ENCODE results near the gene ARIH2.

The ARIH2 gene

GRCh38 chr3:48979451-48979850 lies 60.8 kb downstream of the ARIH2 start:
- no peak for DNase-seq

DNA sequence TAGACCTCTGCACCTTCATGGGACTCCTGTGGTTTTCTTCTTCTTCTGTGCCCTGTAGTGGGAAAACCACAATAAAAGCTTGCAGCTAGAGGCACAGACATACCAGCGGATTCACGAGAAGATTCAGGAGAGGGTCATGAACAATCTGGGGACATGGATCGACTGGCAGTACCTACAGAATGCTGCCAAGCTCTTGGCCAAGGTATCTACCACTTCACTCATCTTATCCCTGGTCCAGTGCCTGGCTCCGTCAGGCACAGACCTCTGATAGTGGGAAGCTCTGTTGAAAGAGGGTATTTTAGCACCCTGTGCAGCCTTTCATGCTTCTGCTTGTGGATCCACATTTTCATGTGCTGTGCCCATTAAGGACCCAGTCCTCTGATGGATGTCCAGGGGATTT lies 61.7 kb downstream of the ARIH2 start:
- DNase-seq = no peak

- no peak for DNase-seq
Observed at GRCh38 chr3:48982016-48982415, 63.4 kb downstream of the ARIH2 start.

DNA sequence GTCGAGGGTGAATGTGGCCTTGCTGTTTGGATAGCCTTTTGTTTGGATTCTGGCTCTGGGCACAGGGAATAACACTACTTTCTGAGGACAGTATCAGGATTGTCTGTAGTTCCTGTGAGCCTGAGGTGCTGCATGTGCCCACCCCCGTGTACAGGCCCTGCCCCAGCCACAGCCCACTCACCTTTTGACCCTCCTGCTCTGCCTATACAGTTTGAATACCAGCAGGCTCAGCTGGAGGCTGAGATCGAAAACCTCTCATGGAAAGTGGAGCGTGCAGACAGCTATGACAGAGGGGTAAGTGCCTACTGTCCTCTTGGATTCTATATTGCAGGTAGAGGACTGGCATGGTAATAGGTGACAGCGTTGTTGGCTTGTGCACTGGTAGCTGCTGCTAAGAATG lies 64.0 kb downstream of the ARIH2 start:
- DNase-seq = no peak

GRCh38 chr3:48983096-48983495 lies 64.5 kb downstream of the ARIH2 start:
- DNase-seq = no peak

DNA sequence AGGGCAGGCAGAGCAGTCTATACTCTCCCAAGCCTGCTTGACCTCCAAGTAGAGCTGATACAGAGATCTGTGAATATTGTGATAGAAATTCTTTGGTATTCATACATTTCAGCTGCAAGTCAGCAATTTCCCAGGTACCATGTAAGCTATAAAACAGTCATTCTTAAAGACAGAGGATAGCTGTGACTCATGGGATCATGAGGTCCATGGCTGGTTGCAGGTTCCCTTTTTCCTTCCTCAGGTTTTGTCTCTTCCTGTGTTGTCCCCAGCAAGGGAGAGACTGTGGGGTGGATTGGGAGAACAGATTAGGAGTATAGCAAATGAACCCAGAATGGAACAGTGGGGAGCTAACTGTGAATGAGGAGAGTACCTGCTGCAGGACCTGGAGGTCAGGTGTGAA lies 66.0 kb downstream of the ARIH2 start:
- DNase-seq = no peak

GRCh38 chr3:48985831-48986376 lies 67.3 kb downstream of the ARIH2 start:
- DNase-seq = no peak

GRCh38 chr3:48989126-48989795 lies 70.6 kb downstream of the ARIH2 start:
- DNase-seq = no peak

DNA sequence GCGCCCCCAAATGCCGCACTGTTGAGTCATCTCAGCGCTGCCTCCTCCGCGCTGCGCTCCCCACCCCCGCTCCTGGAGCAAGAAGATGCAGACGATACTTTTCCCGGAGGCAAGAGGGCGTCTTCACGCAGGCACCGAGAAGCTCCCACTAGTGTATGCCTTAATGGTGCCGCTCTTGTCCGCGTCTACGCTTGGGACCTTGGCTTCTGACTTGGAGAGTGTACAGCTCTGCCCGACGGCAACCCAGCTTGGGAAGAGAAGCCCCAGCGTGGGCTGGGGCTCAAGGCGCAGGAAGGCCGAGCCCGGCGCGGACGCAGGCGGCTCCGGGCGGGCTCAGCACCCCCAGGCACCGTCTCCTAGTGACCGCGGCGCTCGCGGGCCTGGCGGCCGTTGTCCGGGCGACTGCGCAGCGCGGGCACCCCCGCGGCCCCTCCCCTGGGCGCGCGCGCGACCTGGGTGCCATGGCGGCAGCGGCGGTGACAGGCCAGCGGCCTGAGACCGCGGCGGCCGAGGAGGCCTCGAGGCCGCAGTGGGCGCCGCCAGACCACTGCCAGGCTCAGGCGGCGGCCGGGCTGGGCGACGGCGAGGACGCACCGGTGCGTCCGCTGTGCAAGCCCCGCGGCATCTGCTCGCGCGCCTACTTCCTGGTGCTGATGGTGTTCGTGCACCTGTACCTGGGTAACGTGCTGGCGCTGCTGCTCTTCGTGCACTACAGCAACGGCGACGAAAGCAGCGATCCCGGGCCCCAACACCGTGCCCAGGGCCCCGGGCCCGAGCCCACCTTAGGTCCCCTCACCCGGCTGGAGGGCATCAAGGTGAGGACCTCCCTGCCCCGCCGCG lies 71.4 kb downstream of the ARIH2 start, which contains the start of gene P4HTM:
TSS of gene P4HTM (plus strand) at position 446 of the 840 bp plus-strand sequence. CDS start at position 462, 16 bp downstream.
- peak; percentile 71 for DNase-seq

DNA sequence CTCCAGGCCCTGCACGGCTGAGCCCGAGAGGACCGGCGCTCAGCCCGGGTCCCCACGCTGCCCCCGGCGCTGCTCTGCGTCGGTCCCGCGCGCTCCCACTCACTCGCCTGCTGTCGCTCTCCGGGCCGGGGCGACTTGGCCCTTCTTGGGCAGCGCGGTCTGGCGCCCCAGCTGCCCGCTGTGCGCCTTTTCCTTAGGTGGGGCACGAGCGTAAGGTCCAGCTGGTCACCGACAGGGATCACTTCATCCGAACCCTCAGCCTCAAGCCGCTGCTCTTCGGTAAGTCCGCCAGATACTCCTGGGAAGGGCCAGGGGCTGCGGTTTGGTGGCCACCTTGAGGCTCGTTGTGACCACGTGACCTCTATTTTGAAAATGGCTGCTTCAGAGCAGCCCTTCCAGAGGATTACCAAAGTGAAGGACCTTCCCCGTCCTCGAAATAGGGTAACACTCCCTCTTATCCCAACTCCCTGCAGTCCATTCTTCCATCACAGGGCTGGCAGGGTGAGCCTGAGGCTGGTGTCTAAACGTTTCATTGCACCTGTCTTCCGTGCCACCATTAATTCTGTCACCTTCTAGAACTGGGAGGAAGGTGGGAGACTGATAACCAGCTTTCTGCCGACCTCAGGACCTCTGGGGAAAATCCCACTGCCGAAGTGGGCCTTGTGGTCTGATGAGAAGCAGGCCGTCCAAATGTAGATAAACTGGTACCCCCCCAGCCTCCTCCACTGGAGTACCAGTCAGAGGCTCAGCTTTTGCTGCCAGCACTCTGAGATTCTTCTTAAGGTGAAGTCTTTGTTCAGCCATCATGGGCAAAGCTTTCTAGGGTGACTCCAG lies 72.2 kb downstream of the ARIH2 start:
- peak; percentile 51 for DNase-seq

GRCh38 chr3:48991851-48992545 lies 73.4 kb downstream of the ARIH2 start:
- DNase-seq = no peak

- no peak for DNase-seq
Observed at GRCh38 chr3:48993834-48994233, 75.2 kb downstream of the ARIH2 start.

- DNase-seq = no peak
Observed at GRCh38 chr3:48996640-48997039, 78.0 kb downstream of the ARIH2 start.

DNA sequence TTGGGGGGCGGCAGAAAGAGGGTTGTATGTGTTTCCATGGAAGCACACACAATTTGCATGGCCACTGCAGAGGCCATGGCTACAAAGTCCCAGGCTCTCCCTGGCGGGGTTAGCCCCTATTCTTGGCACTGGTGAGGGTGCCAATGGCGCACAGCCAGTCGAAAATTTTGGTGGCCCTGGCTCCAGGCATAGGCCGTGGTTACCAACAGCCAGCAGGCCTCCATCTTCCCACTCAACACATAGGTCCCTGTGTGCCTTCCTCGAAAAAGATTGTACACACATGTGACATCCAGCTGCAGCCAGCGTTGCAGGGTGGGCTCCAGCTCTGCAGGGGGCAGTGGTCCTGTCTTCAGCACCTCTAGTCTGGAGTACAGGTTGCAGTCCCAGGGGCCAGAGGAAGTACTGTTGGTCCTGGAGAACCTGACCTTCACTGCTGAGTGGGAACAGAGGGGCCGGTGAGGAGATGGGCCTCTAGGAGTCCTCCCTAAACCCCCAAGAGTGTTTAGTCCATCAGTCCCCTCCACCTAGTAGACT lies 78.5 kb downstream of the ARIH2 start:
- no peak for DNase-seq

DNA sequence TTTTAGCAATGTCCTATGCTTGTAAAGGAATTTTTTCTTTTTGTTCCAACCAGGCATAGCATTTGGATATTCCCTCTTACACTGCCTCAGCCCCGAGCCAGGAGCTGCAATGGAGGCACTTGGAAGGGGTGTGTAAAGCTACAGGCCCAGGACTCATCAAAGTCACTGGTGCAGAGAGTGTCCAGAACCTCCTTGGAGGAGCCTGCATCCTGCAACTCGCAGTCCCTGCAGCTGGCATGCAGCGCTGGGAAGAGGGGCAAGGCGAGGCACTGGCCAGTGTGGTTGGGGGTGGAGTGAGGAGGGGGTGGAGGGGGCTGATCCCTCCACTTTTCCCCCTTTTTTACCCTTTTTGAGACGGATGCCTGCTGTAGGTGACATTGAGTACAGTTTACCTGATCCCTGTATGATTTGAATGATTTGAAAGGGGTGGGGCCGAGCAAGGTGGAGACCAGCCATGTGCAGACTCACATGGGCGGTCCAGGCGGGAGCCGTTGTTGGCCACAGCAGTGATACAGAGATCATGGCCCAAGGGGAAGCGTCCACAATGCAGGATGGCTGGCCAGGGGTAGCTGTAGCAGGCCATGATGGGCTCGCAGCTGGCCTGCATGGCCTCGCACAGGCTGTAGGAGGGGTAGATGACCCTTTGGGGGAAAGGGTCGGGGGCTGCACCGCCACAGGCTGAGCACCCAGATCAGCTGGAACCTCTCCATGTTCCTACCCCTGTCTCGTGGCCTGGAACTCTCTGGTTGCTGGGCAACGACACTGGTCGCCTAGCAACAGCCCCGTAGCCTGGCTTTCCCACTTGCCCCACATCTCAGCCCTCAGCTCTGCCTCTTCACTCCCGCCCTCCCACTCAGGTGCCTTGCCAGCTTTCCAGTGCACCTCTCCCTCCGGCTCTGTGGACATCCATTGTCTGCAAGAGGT lies 79.3 kb downstream of the ARIH2 start:
- no peak for DNase-seq

DNA sequence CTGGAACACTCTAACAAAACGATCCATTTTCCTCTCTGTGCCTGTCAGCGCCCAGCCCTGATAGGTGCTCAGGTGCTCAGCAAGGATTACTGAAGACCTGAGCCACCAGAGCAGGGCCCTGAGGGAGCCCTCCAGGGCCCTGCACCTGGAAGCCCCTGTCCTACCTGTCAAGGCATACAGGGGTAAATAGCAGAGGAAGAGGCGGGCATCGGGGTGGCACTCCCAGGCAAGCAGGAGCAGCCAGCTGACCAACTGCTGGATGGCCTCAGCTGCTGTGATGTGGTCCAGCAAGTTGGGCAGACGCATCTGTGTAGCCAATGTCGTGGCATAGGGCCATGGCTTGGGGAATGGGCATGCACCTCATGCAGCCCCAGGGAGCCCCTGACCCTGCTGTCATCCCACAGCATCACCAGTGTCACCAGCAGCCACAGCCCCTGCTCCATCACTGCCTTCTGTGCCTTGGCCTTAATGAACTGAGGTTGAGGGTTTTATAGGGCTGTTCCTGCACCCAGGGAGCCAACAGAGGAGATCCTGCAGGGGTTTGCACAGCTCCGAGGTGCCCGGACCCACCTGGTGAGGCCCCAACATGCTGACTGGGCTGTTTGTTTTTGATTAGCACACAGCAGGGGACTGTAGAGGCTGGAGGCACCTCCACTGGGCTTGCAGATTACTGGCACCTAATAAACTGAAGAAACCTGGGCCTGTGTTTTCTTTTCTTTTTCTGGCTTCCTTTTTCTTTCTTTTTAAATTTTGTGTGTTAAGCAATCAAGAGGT lies 80.6 kb downstream of the ARIH2 start:
- DNase-seq = no peak

DNA sequence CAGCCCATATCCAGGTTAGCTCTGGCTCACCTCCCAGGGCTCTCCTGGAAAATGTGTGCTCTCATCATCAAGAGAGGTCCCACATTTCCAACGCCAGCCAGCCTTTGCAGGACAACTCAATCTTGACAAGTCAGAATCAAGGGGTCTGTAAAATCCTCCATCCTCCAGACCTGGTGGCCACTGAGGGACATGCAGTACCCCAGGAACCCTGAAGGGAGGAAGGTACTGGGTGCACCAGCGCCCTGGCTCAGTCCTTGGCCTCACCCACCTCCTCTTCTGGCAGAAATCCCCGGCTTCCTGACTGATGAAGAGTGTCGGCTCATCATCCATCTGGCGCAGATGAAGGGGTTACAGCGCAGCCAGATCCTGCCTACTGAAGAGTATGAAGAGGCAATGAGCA lies 82.5 kb downstream of the ARIH2 start:
- DNase-seq = no peak

GRCh38 chr3:49004352-49005302 lies 86.0 kb downstream of the ARIH2 start:
- DNase-seq = no peak

GRCh38 chr3:49005303-49005680 lies 86.7 kb downstream of the ARIH2 start:
- DNase-seq = no peak

Measured in CD4-positive, alpha-beta T cell treated with Interleukin-21 for 1 hour (primary cell).